SU-DHL-6 (cell line): ENCODE data around the gene FOXA1.

Source experiments
- H2AFZ ChIP-seq: fragments of 200-600 bp; sonication (generic); 2 replicates; pipeline ENCODE4 v1.6.1; 2014; ENCODE audit warnings: low read depth, mild to moderate bottlenecking, moderate library complexity, mixed read lengths, antibody characterized with exemption, low read length; ENCODE audit not compliant: severe bottlenecking
- H3F3A ChIP-seq: fragments of 200-600 bp; shearing (Covaris generic); 2 replicates; pipeline ENCODE4 v1.6.0; 2016; ENCODE audit warnings: antibody characterized with exemption, mild to moderate bottlenecking; ENCODE audit not compliant: insufficient read depth
- H3K27ac ChIP-seq: fragments of 200-600 bp; sonication (generic); 2 replicates; pipeline ENCODE4 v1.5.1; 2016; ENCODE audit warnings: low read depth, mild to moderate bottlenecking, low read length, moderate library complexity, mixed read lengths
- H3K27me3 ChIP-seq: fragments of 200-600 bp; sonication (generic), shearing (Covaris generic); 2 replicates; pipeline ENCODE4 v1.6.0; 2014; ENCODE audit warnings: mild to moderate bottlenecking, low read length
- H3K36me3 ChIP-seq: fragments of 200-600 bp; sonication (generic); 2 replicates; pipeline ENCODE4 v1.6.1; 2014; ENCODE audit warnings: mild to moderate bottlenecking, low read length, mixed read lengths
- H3K4me2 ChIP-seq: fragments of 300-600, 200-600 bp; shearing (Covaris generic), sonication (generic); 2 replicates; pipeline ENCODE4 v1.6.0; 2014; ENCODE audit warnings: low read length, low read depth, mild to moderate bottlenecking; ENCODE audit not compliant: poor library complexity, severe bottlenecking
- H3K4me3 ChIP-seq: fragments of 200-600 bp; sonication (generic); 2 replicates; pipeline ENCODE4 v1.5.1; 2014; ENCODE audit warnings: antibody characterized with exemption, low read length, mild to moderate bottlenecking, mixed read lengths; ENCODE audit not compliant: insufficient read depth, poor library complexity, severe bottlenecking
- H3K79me2 ChIP-seq: fragments of 200-600 bp; sonication (generic); 2 replicates; pipeline ENCODE4 v1.6.1; 2014; ENCODE audit warnings: mild to moderate bottlenecking, low read length, moderate library complexity; ENCODE audit not compliant: insufficient read depth
- H3K9ac ChIP-seq: fragments of 200-600 bp; sonication (generic); 2 replicates; pipeline ENCODE4 v1.7.0; 2014; ENCODE audit warnings: mild to moderate bottlenecking, low read length
- H3K9me2 ChIP-seq: fragments of 200-600 bp; sonication (generic); replicated peaks from 2 replicates; pipeline ENCODE4 v1.6.1; 2014; ENCODE audit warnings: low read length; ENCODE audit not compliant: insufficient read depth
- H3K9me3 ChIP-seq: fragments of 200-600 bp; sonication (generic); 2 replicates; pipeline ENCODE4 v1.6.1; 2014; ENCODE audit warnings: low read length, mixed read lengths; ENCODE audit not compliant: insufficient read depth
- H4K20me1 ChIP-seq: fragments of 200-600 bp; sonication (generic); 2 replicates; pipeline ENCODE4 v1.6.1; 2014; ENCODE audit warnings: low read depth, mild to moderate bottlenecking, antibody characterized with exemption, low read length, moderate library complexity, mixed read lengths
- CTCF ChIP-seq: fragments of 200-600 bp; sonication (generic); IDR thresholded peaks from one replicate; pipeline ENCODE4 v1.5.1; 2017; ENCODE audit warnings: antibody characterized with exemption, mild to moderate bottlenecking, low read length, moderate library complexity; ENCODE audit not compliant: insufficient read depth, poor library complexity, severe bottlenecking
- EZH2phosphoT487 ChIP-seq: fragments of 200-600 bp; sonication (generic), shearing (Covaris generic); conservative IDR thresholded peaks from 2 replicates; pipeline ENCODE4 v1.6.1; 2018; ENCODE audit warnings: mild to moderate bottlenecking, antibody characterized with exemption, low read length, moderate library complexity, mixed read lengths

FOXA1 gene

GRCh38 chr14:37597538-37597913 is 2.5 kb upstream of the FOXA1 start:
- H3K9ac ChIP-seq: no peak overlapping the region
- H3F3A ChIP-seq: no peaks in the 10 kb centered on the region
- H3K27me3 ChIP-seq: no peaks in the 10 kb centered on the region
- no peaks in the 10 kb centered on the region for H3K36me3 ChIP-seq
- no peaks in the 10 kb centered on the region for H3K9me3 ChIP-seq
- H4K20me1 ChIP-seq: no peaks in the 10 kb centered on the region
- no peak overlapping the region for H3K4me2 ChIP-seq
- no peaks in the 10 kb centered on the region for H3K9me2 ChIP-seq
- no peak overlapping the region for H2AFZ ChIP-seq
- TF ChIP-seq EZH2phosphoT487 (no peak), CTCF (no peak)
- H3K4me3 ChIP-seq: no peak overlapping the region
- no peak overlapping the region for H3K27ac ChIP-seq
- H3K79me2 ChIP-seq: no peaks in the 10 kb centered on the region

GRCh38 chr14:37596790-37597472 is 1.9 kb upstream of the FOXA1 start:
- Histone ChIP-seq H4K20me1 (no peaks in the 10 kb centered on the region), H3K9me3 (no peaks in the 10 kb centered on the region), H2AFZ (no peak overlapping the region), H3K9ac (no peak overlapping the region), H3K9me2 (no peaks in the 10 kb centered on the region), H3K79me2 (no peaks in the 10 kb centered on the region), H3F3A (no peaks in the 10 kb centered on the region), H3K27me3 (no peaks in the 10 kb centered on the region), H3K4me3 (no peak overlapping the region), H3K27ac (no peak overlapping the region), H3K36me3 (no peaks in the 10 kb centered on the region), H3K4me2 (no peak overlapping the region)
- TF ChIP-seq EZH2phosphoT487: no peak
- TF ChIP-seq CTCF: no peak

- no peaks in the 10 kb centered on the region for H3K9me2 ChIP-seq
- H2AFZ ChIP-seq: no peak overlapping the region
- no peaks in the 10 kb centered on the region for H3K27me3 ChIP-seq
- no peaks in the 10 kb centered on the region for H3K9me3 ChIP-seq
- no peak overlapping the region for H3K27ac ChIP-seq
- TF ChIP-seq CTCF (no peak), EZH2phosphoT487 (no peak)
- H3K4me2 ChIP-seq: no peak overlapping the region
- H3F3A ChIP-seq: no peaks in the 10 kb centered on the region
- H3K36me3 ChIP-seq: no peaks in the 10 kb centered on the region
- no peaks in the 10 kb centered on the region for H4K20me1 ChIP-seq
- H3K4me3 ChIP-seq: no peak overlapping the region
- no peak overlapping the region for H3K9ac ChIP-seq
- H3K79me2 ChIP-seq: no peaks in the 10 kb centered on the region
These were observed 966 bp upstream of the FOXA1 start for GRCh38 chr14:37595809-37596621.
